Gastrocnemius medialis (tissue), 4 donors: Measurements from ENCODE around the gene UTP11. TPM values are rescaled to one million over a fixed set of nuclear protein-coding genes. Genes with fewer than 3 reads are reported as not detected.
"Not testable (repeated sequence)": the region's sequence is repeated elsewhere in the genome, so short reads cannot be mapped to it uniquely, and the experiment has no call there.

Experiments
- ATAC-seq, 2 donors: fragments of 150-250 bp; one replicate each; pipeline ENCODE4 v1.9.1; 2016
- DNase-seq, 2 donors: peaks; one replicate each; pipeline ENCODE4 v3.0.0-alpha.2; 2019
- H3K27ac ChIP-seq, 4 donors: fragments of 200-600 bp; sonication (generic); 1 replicate in 1 of 4; 2 replicates in 3 of 4; pipeline ENCODE4 v1.5.1; 2016 to 2018; ENCODE audit warnings: mild to moderate bottlenecking in 2 of 4, moderate library complexity in 1 of 4
- H3K27me3 ChIP-seq, 3 donors: fragments of 200-600 bp; sonication (generic) in 2 of 3; 1 replicate in 1 of 3; 2 replicates in 2 of 3; pipeline versions ENCODE4 v1.5.1 to v1.6.0; 2016 to 2019; ENCODE audit warnings: mild to moderate bottlenecking in 1 of 3, moderate library complexity in 1 of 3
- H3K36me3 ChIP-seq, 2 donors: fragments of 200-600 bp; sonication (generic) in 1 of 2; one replicate each; pipeline ENCODE4 v1.5.1; 2017 to 2018
- H3K4me1 ChIP-seq, 2 donors: fragments of 200-600 bp; sonication (generic) in 1 of 2; one replicate each; pipeline ENCODE4 v1.5.1; 2016 to 2017; ENCODE audit warnings: mild to moderate bottlenecking in 2 of 2
- H3K4me3 ChIP-seq, 4 donors: fragments of 200-600 bp; sonication (generic) in 3 of 4; 1 replicate in 1 of 4; 2 replicates in 3 of 4; pipeline ENCODE4 v1.5.1; 2016 to 2019; ENCODE audit warnings: mild to moderate bottlenecking in 2 of 4
- H3K9me3 ChIP-seq, 3 donors: fragments of 200-600 bp; sonication (generic) in 2 of 3; 1 replicate in 1 of 3; 2 replicates in 2 of 3; pipeline ENCODE4 v1.5.1; 2016 to 2019
- CTCF ChIP-seq, 5 experiments: fragments of 450-650 bp in 3 of 5; fragments of 200-600 bp in 2 of 5; sonication (generic) in 2 of 5; IDR thresholded peaks in 4 of 5; conservative IDR thresholded peaks in 1 of 5; 1 replicate in 4 of 5; 2 replicates in 1 of 5; pipeline ENCODE4 v1.5.1; 2016 to 2019; ENCODE audit warnings: antibody characterized with exemption in 5 of 5, mild to moderate bottlenecking in 3 of 5, moderate library complexity in 3 of 5
- POLR2A ChIP-seq, 2 donors: fragments of 450-650 bp; IDR thresholded peaks; one replicate each; pipeline ENCODE4 v1.6.1; 2017; ENCODE audit warnings: antibody characterized with exemption in 2 of 2, mild to moderate bottlenecking in 2 of 2, moderate library complexity in 2 of 2
- in situ Hi-C, 4 donors: fragments of 200-750 bp; cut with MboI; loops; one replicate each; pipeline versions ENCODE4 v1.15.0 to v1.8.0; 2017; ENCODE audit warnings: low sequenced_read_pairs in 4 of 4
- intact Hi-C: fragments of 100-400 bp; cut with DNase I; formaldehyde crosslinking; loops from one replicate; pipeline ENCODE4 v1.15.1; 2023; ENCODE audit warnings: low total_unique reads
- total RNA-seq, 4 donors: library from RNA; depleted of rRNA; stranded (reverse); fragments of >200 nt; gene quantifications; one replicate each; pipeline versions ENCODE4 v1.1.0 to v1.2.3, GENCODE V29; 2016

Gene UTP11
- total RNA-seq, 4 donors from 2014 or later, result 141 to 206 (median 186) TPM

GRCh38 chr1:37975083-37975482 is 37.5 kb upstream of the UTP11 start:
- peak in 1 of 2 donors; percentile 22 for ATAC-seq
- H3K36me3 ChIP-seq, result peaks cover 7 to 86% of the 10 kb centered on the region in 2 donors
- DNase-seq, H3K9me3 ChIP-seq, H3K4me3 ChIP-seq, in situ Hi-C loops, H3K27me3 ChIP-seq, H3K4me1 ChIP-seq: not testable (repeated sequence)
- peak overlapping the region in 1 of 4 donors; percentile 51 for H3K27ac ChIP-seq
- intact Hi-C loops, result loop anchor here (5.0 kb wide), 1 partner anchor 83 kb away; no protein-coding TSS in a partner anchor
- TF ChIP-seq CTCF (IDR thresholded peaks at IDR 0.05 in 4 of 5, conservative IDR thresholded peaks at IDR 0.05 in 1 of 5), result peak in 4 of 5 experiments; percentile 20 to 45 (median 33)

- no peak overlapping the region for H3K4me3 ChIP-seq
- H3K27me3 ChIP-seq, result no peaks in the 10 kb centered on the region
- H3K27ac ChIP-seq, result peak overlapping the region in 3 of 4 donors; percentile 9 to 51 (median 9)
- H3K9me3 ChIP-seq, result no peaks in the 10 kb centered on the region
- DNase-seq (no peak), ATAC-seq (peak in 1 of 2 donors; percentile 30)
- in situ Hi-C loops (no loop called here), intact Hi-C loops (loop anchor here (5.0 kb wide), 1 partner anchor 86 kb away; no protein-coding TSS in a partner anchor)
- no peaks in the 10 kb centered on the region for H3K4me1 ChIP-seq
- TF ChIP-seq CTCF (IDR thresholded peaks at IDR 0.05 in 4 of 5, conservative IDR thresholded peaks at IDR 0.05 in 1 of 5), result no peak
- no peak for TF ChIP-seq POLR2A (IDR thresholded peaks at IDR 0.05)
- peaks cover 7 to 97% of the 10 kb centered on the region in 2 donors for H3K36me3 ChIP-seq
Observed at GRCh38 chr1:37978541-37978940, 34.0 kb upstream of the UTP11 start.

GRCh38 chr1:37983546-37983945 is 29.0 kb upstream of the UTP11 start:
- Histone ChIP-seq H3K4me3 (no peak overlapping the region), H3K4me1 (peaks cover 3 to 5% of the 10 kb centered on the region in 2 donors), H3K27ac (peak overlapping the region in 1 of 4 donors; percentile 0), H3K9me3 (no peaks in the 10 kb centered on the region), H3K36me3 (peaks cover 6 to 93% of the 10 kb centered on the region in 2 donors), H3K27me3 (no peaks in the 10 kb centered on the region)
- ATAC-seq (no peak), DNase-seq (no peak)
- TF ChIP-seq CTCF (IDR thresholded peaks at IDR 0.05 in 4 of 5, conservative IDR thresholded peaks at IDR 0.05 in 1 of 5), result no peak
- TF ChIP-seq POLR2A (IDR thresholded peaks at IDR 0.05), result no peak
- intact Hi-C loops, result no loop called here
- in situ Hi-C loops, result no loop called here

GRCh38 chr1:37987679-37988078 is 24.9 kb upstream of the UTP11 start:
- Histone ChIP-seq H3K4me3 (no peak overlapping the region), H3K27ac (peak overlapping the region in 3 of 4 donors; percentile 7 to 99 (median 30)), H3K27me3 (no peaks in the 10 kb centered on the region), H3K9me3 (no peaks in the 10 kb centered on the region), H3K4me1 (peaks cover 14 to 30% of the 10 kb centered on the region in 2 donors), H3K36me3 (peaks cover 2 to 52% of the 10 kb centered on the region in 2 donors)
- in situ Hi-C loops (no loop called here), intact Hi-C loops (no loop called here)
- TF ChIP-seq POLR2A (IDR thresholded peaks at IDR 0.05), result no peak
- TF ChIP-seq CTCF (IDR thresholded peaks at IDR 0.05 in 4 of 5, conservative IDR thresholded peaks at IDR 0.05 in 1 of 5), result no peak
- ATAC-seq (no peak), DNase-seq (no peak)
